ENCODE results near the gene TPGS2.
A peak's percentile ranks its signal among the peaks of the same experiment; 100 is the strongest.

Gene TPGS2

DNA sequence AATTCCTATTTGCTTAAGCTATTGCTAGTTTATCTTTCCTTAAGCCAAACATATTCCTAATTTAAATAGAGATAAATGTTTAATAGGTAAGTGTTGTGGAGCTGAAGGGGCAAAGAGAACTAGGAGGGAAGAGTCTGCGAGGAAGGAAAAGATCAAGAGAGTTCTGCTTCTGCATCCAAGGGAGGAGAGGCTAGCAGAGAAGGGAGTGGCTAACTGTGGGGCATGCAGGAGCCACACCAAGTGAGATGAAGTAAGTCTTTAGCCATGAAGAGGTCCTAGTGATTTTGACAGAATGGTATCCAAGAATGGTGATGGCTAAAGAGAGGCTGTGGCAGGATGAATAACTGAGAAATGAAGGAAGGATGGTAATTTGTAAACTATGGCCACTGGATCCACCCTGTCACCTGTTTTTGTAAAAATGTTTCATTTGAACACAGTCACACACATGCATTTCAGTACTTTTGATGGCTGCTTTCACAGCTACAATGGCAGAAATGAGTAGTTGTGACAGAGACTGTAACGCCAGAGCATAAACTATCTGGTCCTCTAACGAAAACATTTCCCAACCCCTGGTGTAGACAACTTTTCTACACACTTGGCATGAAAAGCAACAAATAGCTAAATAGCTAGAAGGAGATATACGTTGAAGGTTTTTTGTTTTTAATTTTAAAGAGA lies 15.6 kb downstream of the TPGS2 start:
- no peaks in the 10 kb centered on the region for H3K9me3 ChIP-seq (ENCODE audit: severe bottlenecking)
- H3K4me3 ChIP-seq (ENCODE audit: low read depth, low read length) = no peak overlapping the region
- H3K27ac ChIP-seq = no peak overlapping the region
- peaks cover 36% of the 10 kb centered on the region for H3K36me3 ChIP-seq
- no peak for DNase-seq
- H3K27me3 ChIP-seq (ENCODE audit: insufficient read depth, low read depth, severe bottlenecking) = no peaks in the 10 kb centered on the region
- TF ChIP-seq, protein P1, sequence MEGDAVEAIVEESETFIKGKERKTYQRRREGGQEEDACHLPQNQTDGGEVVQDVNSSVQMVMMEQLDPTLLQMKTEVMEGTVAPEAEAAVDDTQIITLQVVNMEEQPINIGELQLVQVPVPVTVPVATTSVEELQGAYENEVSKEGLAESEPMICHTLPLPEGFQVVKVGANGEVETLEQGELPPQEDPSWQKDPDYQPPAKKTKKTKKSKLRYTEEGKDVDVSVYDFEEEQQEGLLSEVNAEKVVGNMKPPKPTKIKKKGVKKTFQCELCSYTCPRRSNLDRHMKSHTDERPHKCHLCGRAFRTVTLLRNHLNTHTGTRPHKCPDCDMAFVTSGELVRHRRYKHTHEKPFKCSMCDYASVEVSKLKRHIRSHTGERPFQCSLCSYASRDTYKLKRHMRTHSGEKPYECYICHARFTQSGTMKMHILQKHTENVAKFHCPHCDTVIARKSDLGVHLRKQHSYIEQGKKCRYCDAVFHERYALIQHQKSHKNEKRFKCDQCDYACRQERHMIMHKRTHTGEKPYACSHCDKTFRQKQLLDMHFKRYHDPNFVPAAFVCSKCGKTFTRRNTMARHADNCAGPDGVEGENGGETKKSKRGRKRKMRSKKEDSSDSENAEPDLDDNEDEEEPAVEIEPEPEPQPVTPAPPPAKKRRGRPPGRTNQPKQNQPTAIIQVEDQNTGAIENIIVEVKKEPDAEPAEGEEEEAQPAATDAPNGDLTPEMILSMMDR (IDR thresholded peaks at IDR 0.05; ENCODE audit: low read depth, low read length) = no peak

DNA sequence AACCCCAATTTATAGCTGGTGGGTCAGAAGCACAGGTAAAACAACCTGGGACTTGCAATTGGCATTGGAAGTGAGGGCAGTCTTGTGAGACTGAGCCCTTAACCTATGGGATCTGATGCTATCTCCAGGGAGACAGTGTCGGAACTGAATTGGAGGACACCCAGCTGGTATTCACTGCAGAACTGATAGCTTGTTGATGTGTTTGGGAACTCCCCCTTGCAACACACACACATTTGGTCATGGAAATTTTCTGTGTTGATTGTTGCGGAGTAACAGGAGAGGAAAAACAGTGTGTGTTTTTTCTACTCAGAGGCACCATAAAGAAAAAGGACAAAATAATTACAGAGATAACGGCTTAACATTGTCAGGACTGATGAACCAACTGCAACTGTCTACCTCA lies 16.1 kb downstream of the TPGS2 start:
- Histone ChIP-seq H3K27ac (no peak overlapping the region), H3K9me3 (ENCODE audit: severe bottlenecking) (no peaks in the 10 kb centered on the region), H3K36me3 (peaks cover 37% of the 10 kb centered on the region), H3K4me3 (ENCODE audit: low read depth, low read length) (no peak overlapping the region), H3K27me3 (ENCODE audit: insufficient read depth, low read depth, severe bottlenecking) (no peaks in the 10 kb centered on the region)
- TF ChIP-seq, protein P1 (IDR thresholded peaks at IDR 0.05; ENCODE audit: low read depth, low read length) = no peak
- no peak for DNase-seq

DNA sequence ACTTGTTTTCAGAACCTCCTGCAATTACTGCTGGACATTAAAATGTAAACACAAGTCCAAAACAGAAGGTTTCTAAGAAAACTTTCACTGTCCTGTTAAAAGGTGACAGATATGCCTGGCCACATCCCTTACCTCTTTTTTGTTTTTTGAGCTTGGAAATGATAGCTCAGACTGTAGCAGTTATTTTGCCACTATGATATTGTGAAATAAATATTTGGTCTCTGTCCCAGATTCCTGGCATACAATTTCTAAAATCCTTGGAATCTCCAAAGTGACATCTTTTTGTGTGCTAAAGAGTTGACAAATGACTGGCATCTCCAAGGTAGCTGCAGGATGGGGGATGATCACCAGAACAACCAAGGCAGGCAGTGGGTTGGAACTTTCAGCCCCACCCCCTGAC lies 16.8 kb downstream of the TPGS2 start:
- TF ChIP-seq, protein P1 (IDR thresholded peaks at IDR 0.05; ENCODE audit: low read depth, low read length) = no peak
- peaks cover 36% of the 10 kb centered on the region for H3K36me3 ChIP-seq
- no peaks in the 10 kb centered on the region for H3K27me3 ChIP-seq (ENCODE audit: insufficient read depth, low read depth, severe bottlenecking)
- no peak overlapping the region for H3K4me3 ChIP-seq (ENCODE audit: low read depth, low read length)
- H3K9me3 ChIP-seq (ENCODE audit: severe bottlenecking) = no peaks in the 10 kb centered on the region
- no peak for DNase-seq
- no peak overlapping the region for H3K27ac ChIP-seq

DNA sequence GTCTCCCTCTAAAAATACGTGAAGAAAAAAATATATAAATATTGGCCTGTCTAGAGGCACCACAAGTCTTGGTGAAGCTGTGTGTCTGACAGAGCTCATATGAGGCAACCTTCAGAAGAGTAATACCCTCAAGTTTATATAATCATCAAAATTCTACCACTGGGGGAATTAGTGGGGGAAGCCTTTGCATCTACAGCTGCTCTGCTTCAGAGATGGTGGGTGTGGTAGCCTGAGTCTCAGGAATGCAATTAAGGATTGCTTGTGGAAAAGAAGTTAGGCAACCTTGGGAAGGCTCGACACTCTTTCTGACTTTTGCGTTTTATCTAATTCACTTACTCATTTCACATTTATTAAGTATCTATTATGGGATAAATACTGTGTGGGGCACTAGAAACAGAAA lies 17.4 kb downstream of the TPGS2 start:
- DNase-seq = no peak
- peaks cover 38% of the 10 kb centered on the region for H3K36me3 ChIP-seq
- TF ChIP-seq, protein P1 (IDR thresholded peaks at IDR 0.05; ENCODE audit: low read depth, low read length) = no peak

DNA sequence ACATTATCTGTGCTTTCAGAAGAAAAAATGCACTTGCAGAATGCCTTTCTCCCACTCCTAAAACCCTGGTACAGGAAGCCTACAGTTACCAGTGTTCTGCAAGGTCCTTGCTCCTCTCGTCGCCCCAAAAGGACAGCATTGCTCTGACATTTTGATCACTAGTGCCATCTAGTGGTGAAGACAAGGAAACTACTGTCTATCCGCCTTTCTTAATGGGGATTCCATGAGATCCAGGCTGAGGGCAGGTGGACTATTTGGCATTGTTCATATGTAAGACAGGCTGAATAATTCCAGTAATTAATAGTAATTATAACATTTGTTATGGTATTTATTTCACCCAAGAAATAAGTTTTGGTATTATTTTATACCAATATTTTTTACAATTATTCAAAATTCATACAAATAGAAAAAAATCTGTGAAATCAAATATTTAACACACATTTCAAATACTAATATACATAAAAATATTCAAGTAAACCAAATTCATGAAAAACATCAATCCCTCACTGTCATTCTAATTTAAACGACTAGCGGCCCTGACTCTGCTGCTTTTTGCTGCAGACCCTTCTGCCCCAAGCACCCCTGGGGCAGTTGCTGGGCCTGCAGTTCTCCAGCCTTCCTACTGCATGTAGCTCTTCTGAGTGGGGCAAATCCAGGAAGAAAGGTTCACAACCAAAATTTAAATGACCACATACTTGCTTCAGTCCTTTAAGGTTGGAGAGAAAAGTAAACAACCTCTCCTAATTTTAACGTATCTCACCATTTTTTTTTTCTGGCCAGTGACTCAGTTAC lies 19.0 kb downstream of the TPGS2 start:
- no peaks in the 10 kb centered on the region for H3K9me3 ChIP-seq (ENCODE audit: severe bottlenecking)
- H3K27ac ChIP-seq = no peak overlapping the region
- H3K4me3 ChIP-seq (ENCODE audit: low read depth, low read length) = no peak overlapping the region
- DNase-seq = peak; percentile 39
- H3K27me3 ChIP-seq (ENCODE audit: insufficient read depth, low read depth, severe bottlenecking) = no peaks in the 10 kb centered on the region
- TF ChIP-seq, protein P1 (IDR thresholded peaks at IDR 0.05; ENCODE audit: low read depth, low read length) = peak; percentile 70
- H3K36me3 ChIP-seq = peaks cover 43% of the 10 kb centered on the region

More for the DNA sequence above, 17.4 kb downstream of the TPGS2 start:
- Histone ChIP-seq H3K27ac (no peak overlapping the region), H3K27me3 (ENCODE audit: insufficient read depth, low read depth, severe bottlenecking) (no peaks in the 10 kb centered on the region), H3K4me3 (ENCODE audit: low read depth, low read length) (no peak overlapping the region), H3K9me3 (ENCODE audit: severe bottlenecking) (no peaks in the 10 kb centered on the region)

All from WERI-Rb-1 (cell line).